Measurements from ENCODE around the gene ITGA11.

Gene ITGA11

GRCh38 chr15:68309024-68309423, 122.9 kb downstream of the ITGA11 start:
- Mint-ChIP-seq H3K36me3 (ENCODE audit: low read depth) (no peaks in the 10 kb centered on the region), H3K9me3 (no peaks in the 10 kb centered on the region), H3K27me3 (no peaks in the 10 kb centered on the region), H3K27ac (no peak overlapping the region), H3K4me3 (no peak overlapping the region), H3K4me1 (ENCODE audit: low read depth) (peaks cover 8% of the 10 kb centered on the region)
- no peak for DNase-seq

GRCh38 chr15:68307131-68307928, 124.6 kb downstream of the ITGA11 start:
- Mint-ChIP-seq H3K27ac (no peak overlapping the region), H3K36me3 (ENCODE audit: low read depth) (no peaks in the 10 kb centered on the region), H3K9me3 (no peaks in the 10 kb centered on the region), H3K4me1 (ENCODE audit: low read depth) (peaks cover 8% of the 10 kb centered on the region), H3K27me3 (no peaks in the 10 kb centered on the region), H3K4me3 (no peak overlapping the region)
- no peak for DNase-seq

- no peak for DNase-seq
- no peaks in the 10 kb centered on the region for H3K36me3 Mint-ChIP-seq (ENCODE audit: low read depth)
- H3K9me3 Mint-ChIP-seq: no peaks in the 10 kb centered on the region
- no peak overlapping the region for H3K27ac Mint-ChIP-seq
- no peaks in the 10 kb centered on the region for H3K27me3 Mint-ChIP-seq
- H3K4me3 Mint-ChIP-seq: no peak overlapping the region
- H3K4me1 Mint-ChIP-seq (ENCODE audit: low read depth): peaks cover 12% of the 10 kb centered on the region
Measured at GRCh38 chr15:68305420-68305871, 126.5 kb downstream of the ITGA11 start.

GRCh38 chr15:68304589-68305337, 127.2 kb downstream of the ITGA11 start:
- Mint-ChIP-seq H3K9me3 (no peaks in the 10 kb centered on the region), H3K4me3 (no peak overlapping the region), H3K27me3 (no peaks in the 10 kb centered on the region), H3K4me1 (ENCODE audit: low read depth) (peaks cover 13% of the 10 kb centered on the region), H3K36me3 (ENCODE audit: low read depth) (no peaks in the 10 kb centered on the region), H3K27ac (no peak overlapping the region)
- no peak for DNase-seq

GRCh38 chr15:68303560-68304436, 128.2 kb downstream of the ITGA11 start:
- peaks cover under 1% of the 10 kb centered on the region for H3K36me3 Mint-ChIP-seq (ENCODE audit: low read depth)
- H3K4me1 Mint-ChIP-seq (ENCODE audit: low read depth): peaks cover 22% of the 10 kb centered on the region
- no peaks in the 10 kb centered on the region for H3K27me3 Mint-ChIP-seq
- H3K9me3 Mint-ChIP-seq: no peaks in the 10 kb centered on the region
- no peak overlapping the region for H3K4me3 Mint-ChIP-seq
- no peak overlapping the region for H3K27ac Mint-ChIP-seq
- no peak for DNase-seq

- H3K36me3 Mint-ChIP-seq (ENCODE audit: low read depth): peaks cover 4% of the 10 kb centered on the region
- no peak for DNase-seq
- H3K9me3 Mint-ChIP-seq: no peaks in the 10 kb centered on the region
- H3K27me3 Mint-ChIP-seq: no peaks in the 10 kb centered on the region
- no peak overlapping the region for H3K4me3 Mint-ChIP-seq
- peaks cover 29% of the 10 kb centered on the region for H3K4me1 Mint-ChIP-seq (ENCODE audit: low read depth)
- H3K27ac Mint-ChIP-seq: no peak overlapping the region
Measured at GRCh38 chr15:68303134-68303533, 128.8 kb downstream of the ITGA11 start.

GRCh38 chr15:68302729-68303128, 129.2 kb downstream of the ITGA11 start:
- Mint-ChIP-seq H3K27ac (no peak overlapping the region), H3K4me1 (ENCODE audit: low read depth) (peaks cover 33% of the 10 kb centered on the region), H3K9me3 (no peaks in the 10 kb centered on the region), H3K36me3 (ENCODE audit: low read depth) (peaks cover 8% of the 10 kb centered on the region), H3K4me3 (no peak overlapping the region), H3K27me3 (no peaks in the 10 kb centered on the region)
- DNase-seq: no peak

- Mint-ChIP-seq H3K27me3 (no peaks in the 10 kb centered on the region), H3K9me3 (no peaks in the 10 kb centered on the region), H3K4me1 (ENCODE audit: low read depth) (peaks cover 31% of the 10 kb centered on the region), H3K27ac (no peak overlapping the region), H3K36me3 (ENCODE audit: low read depth) (peaks cover 19% of the 10 kb centered on the region), H3K4me3 (no peak overlapping the region)
- no peak for DNase-seq
Measured at GRCh38 chr15:68301301-68301700, 130.7 kb downstream of the ITGA11 start.

- Mint-ChIP-seq H3K4me3 (no peak overlapping the region), H3K36me3 (ENCODE audit: low read depth) (peaks cover 28% of the 10 kb centered on the region), H3K4me1 (ENCODE audit: low read depth) (peaks cover 32% of the 10 kb centered on the region), H3K27ac (no peak overlapping the region), H3K27me3 (no peaks in the 10 kb centered on the region), H3K9me3 (no peaks in the 10 kb centered on the region)
- no peak for DNase-seq
Measured at GRCh38 chr15:68300115-68300940, 131.6 kb downstream of the ITGA11 start.

GRCh38 chr15:68299436-68299835, 132.5 kb downstream of the ITGA11 start:
- Mint-ChIP-seq H3K4me1 (ENCODE audit: low read depth) (peaks cover 36% of the 10 kb centered on the region), H3K4me3 (no peak overlapping the region), H3K27me3 (no peaks in the 10 kb centered on the region), H3K36me3 (ENCODE audit: low read depth) (peaks cover 35% of the 10 kb centered on the region), H3K27ac (peak overlapping the region; percentile 70), H3K9me3 (no peaks in the 10 kb centered on the region)
- DNase-seq: no peak

GRCh38 chr15:68298882-68299381, 133.0 kb downstream of the ITGA11 start:
- H3K36me3 Mint-ChIP-seq (ENCODE audit: low read depth): peaks cover 41% of the 10 kb centered on the region
- H3K27ac Mint-ChIP-seq: peak overlapping the region; percentile 78
- peaks cover 36% of the 10 kb centered on the region for H3K4me1 Mint-ChIP-seq (ENCODE audit: low read depth)
- no peaks in the 10 kb centered on the region for H3K27me3 Mint-ChIP-seq
- peak overlapping the region; percentile 61 for H3K4me3 Mint-ChIP-seq
- no peak for DNase-seq
- no peaks in the 10 kb centered on the region for H3K9me3 Mint-ChIP-seq

GRCh38 chr15:68298336-68298735, 133.6 kb downstream of the ITGA11 start:
- Mint-ChIP-seq H3K4me1 (ENCODE audit: low read depth) (peaks cover 42% of the 10 kb centered on the region), H3K36me3 (ENCODE audit: low read depth) (peaks cover 46% of the 10 kb centered on the region), H3K4me3 (peak overlapping the region; percentile 61), H3K9me3 (no peaks in the 10 kb centered on the region), H3K27ac (peak overlapping the region; percentile 78), H3K27me3 (no peaks in the 10 kb centered on the region)
- no peak for DNase-seq

- DNase-seq: no peak
Measured at GRCh38 chr15:68295014-68295805, 136.8 kb downstream of the ITGA11 start.

More at GRCh38 chr15:68295014-68295805, 136.8 kb downstream of the ITGA11 start:
- H3K4me3 Mint-ChIP-seq: no peak overlapping the region
- peaks cover 73% of the 10 kb centered on the region for H3K36me3 Mint-ChIP-seq (ENCODE audit: low read depth)
- H3K9me3 Mint-ChIP-seq: no peaks in the 10 kb centered on the region
- peak overlapping the region; percentile 24 for H3K27ac Mint-ChIP-seq
- H3K4me1 Mint-ChIP-seq (ENCODE audit: low read depth): peaks cover 67% of the 10 kb centered on the region
- no peaks in the 10 kb centered on the region for H3K27me3 Mint-ChIP-seq
